CD14-positive monocyte (primary cell): ENCODE data around the gene MYRFL. TPM values are rescaled to one million over a fixed set of nuclear protein-coding genes. Genes with fewer than 3 reads are reported as not detected.

Experiments
- DNase-seq, 3 donors: peaks; one replicate each; pipeline ENCODE4 v3.0.0-alpha.2; 2011 to 2022
- H2AFZ ChIP-seq: 2 replicates; pipeline ENCODE4 v1.6.0; 2012; ENCODE audit warnings: mild to moderate bottlenecking, low read depth, low read length, inconsistent platforms; ENCODE audit not compliant: insufficient read depth, poor library complexity, severe bottlenecking
- H3K27ac ChIP-seq, 2 donors: 1 replicate in 1 of 2; 2 replicates in 1 of 2; pipeline ENCODE4 v1.5.1; 2012 to 2013; ENCODE audit warnings: low read length in 2 of 2, control low read depth in 1 of 2, inconsistent platforms in 1 of 2, low read depth in 1 of 2, mild to moderate bottlenecking in 1 of 2
- H3K27me3 ChIP-seq, 2 donors: one replicate each; pipeline versions ENCODE4 v1.6.0 to v1.6.1; 2011 to 2013; ENCODE audit warnings: low read length in 2 of 2; ENCODE audit not compliant: control insufficient read depth in 2 of 2, insufficient read depth in 2 of 2
- H3K36me3 ChIP-seq, 2 donors: replicated peaks in 1 of 2; 1 replicate in 1 of 2; 2 replicates in 1 of 2; pipeline versions ENCODE4 v1.5.1 to v1.6.1; 2012 to 2013; ENCODE audit warnings: low read length in 2 of 2, control low read depth in 1 of 2, inconsistent platforms in 1 of 2, mild to moderate bottlenecking in 1 of 2; ENCODE audit not compliant: insufficient read depth in 2 of 2, control insufficient read depth in 1 of 2
- H3K4me1 ChIP-seq, 2 donors: 1 replicate in 1 of 2; 2 replicates in 1 of 2; pipeline versions ENCODE4 v1.5.1 to v1.6.1; 2012 to 2013; ENCODE audit warnings: low read length in 2 of 2, control low read depth in 1 of 2, inconsistent platforms in 1 of 2, mild to moderate bottlenecking in 1 of 2, moderate library complexity in 1 of 2; ENCODE audit not compliant: insufficient read depth in 2 of 2, control insufficient read depth in 1 of 2
- H3K4me2 ChIP-seq: replicated peaks from 2 replicates; pipeline ENCODE3; 2012; ENCODE audit warnings: low read length, moderate library complexity, mild to moderate bottlenecking; ENCODE audit not compliant: poor library complexity, severe bottlenecking; ENCODE audit errors: extremely low read depth
- H3K4me3 ChIP-seq, 3 experiments: fragments of 200-600 bp in 1 of 3; sonication (generic) in 1 of 3; replicated peaks in 1 of 3; 1 replicate in 2 of 3; 2 replicates in 1 of 3; pipeline ENCODE4 v1.5.1; 2011 to 2013; ENCODE audit warnings: low read length in 3 of 3, mild to moderate bottlenecking in 3 of 3, control low read depth in 2 of 3, low read depth in 2 of 3, inconsistent platforms in 1 of 3, moderate library complexity in 1 of 3
- H3K79me2 ChIP-seq: 2 replicates; pipeline ENCODE4 v1.6.0; 2012; ENCODE audit warnings: mild to moderate bottlenecking, control low read depth, inconsistent platforms, low read length, moderate library complexity; ENCODE audit not compliant: insufficient read depth
- H3K9ac ChIP-seq: 2 replicates; pipeline ENCODE4 v1.6.0; 2017; ENCODE audit warnings: low read length, mild to moderate bottlenecking; ENCODE audit not compliant: insufficient read depth, poor library complexity, severe bottlenecking
- H3K9me3 ChIP-seq, 2 donors: replicated peaks in 1 of 2; 1 replicate in 1 of 2; 2 replicates in 1 of 2; pipeline versions ENCODE4 v1.5.1 to v1.6.1; 2012 to 2013; ENCODE audit warnings: low read length in 2 of 2, control low read depth in 1 of 2; ENCODE audit not compliant: control insufficient read depth in 1 of 2, insufficient read depth in 1 of 2
- H4K20me1 ChIP-seq: 2 replicates; pipeline ENCODE4 v1.6.0; 2012; ENCODE audit warnings: mild to moderate bottlenecking, low read length, control low read depth, moderate library complexity; ENCODE audit not compliant: insufficient read depth
- H3K27ac Mint-ChIP-seq, 7 donors: one replicate each; pipeline ENCODE4 v1.8.0; 2020; ENCODE audit warnings: mild to moderate bottlenecking in 7 of 7, mixed read lengths in 7 of 7, moderate library complexity in 6 of 7, inconsistent platforms in 2 of 7
- H3K27me3 Mint-ChIP-seq, 3 donors: one replicate each; pipeline ENCODE4 v1.8.0; 2021 to 2022; ENCODE audit warnings: low read depth in 3 of 3, mild to moderate bottlenecking in 3 of 3, mixed read lengths in 3 of 3, moderate library complexity in 3 of 3, inconsistent platforms in 1 of 3
- H3K36me3 Mint-ChIP-seq, 2 donors: one replicate each; pipeline ENCODE4 v1.8.0; 2020; ENCODE audit warnings: mixed read lengths in 2 of 2, inconsistent platforms in 1 of 2, mild to moderate bottlenecking in 1 of 2
- H3K4me1 Mint-ChIP-seq: one replicate; pipeline ENCODE4 v1.8.0; 2020; ENCODE audit warnings: mild to moderate bottlenecking, mixed read lengths
- H3K4me3 Mint-ChIP-seq, 2 donors: one replicate each; pipeline ENCODE4 v1.8.0; 2020; ENCODE audit warnings: mild to moderate bottlenecking in 2 of 2, mixed read lengths in 2 of 2, moderate library complexity in 1 of 2
- H3K9me3 Mint-ChIP-seq, 7 donors: one replicate each; pipeline ENCODE4 v1.8.0; 2020 to 2022; ENCODE audit warnings: mixed read lengths in 7 of 7, mild to moderate bottlenecking in 6 of 7, moderate library complexity in 6 of 7, inconsistent platforms in 2 of 7
- CTCF ChIP-seq: fragments of 200-600 bp; IDR thresholded peaks from one replicate; pipeline ENCODE4 v1.8.0; 2022; ENCODE audit warnings: antibody characterized with exemption, mild to moderate bottlenecking
- WGBS: methylation state at CpG from one replicate; pipeline ENCODE4 v1.1.5; 2013; ENCODE audit warnings: missing lambda C conversion rate; ENCODE audit not compliant: insufficient coverage; 5-methylcytosine and 5-hydroxymethylcytosine counted together
- intact Hi-C, 2 donors: fragments of 100-400 bp; cut with micrococcal nuclease; formaldehyde crosslinking; loops; one replicate each; pipeline versions ENCODE4 v1.15.0 to v1.15.1; 2023
- polyA plus RNA-seq, 3 donors: library from polyadenylated mRNA; depleted of rRNA in 1 of 3; unstranded in 2 of 3; stranded (reverse) in 1 of 3; fragments of 300-500 nt in 2 of 3; fragments of >200 nt in 1 of 3; fragmentation: Illumina TruSeq in 2 of 3; gene quantifications; 1 replicate in 2 of 3; 2 replicates in 1 of 3; pipeline ENCODE4 v1.2.3, GENCODE V29; 2012 to 2021

The MYRFL gene
- polyA plus RNA-seq, 3 donors: not detected

GRCh38 chr12:70007687-70008086 lies 182.7 kb downstream of the MYRFL start:
- no peak overlapping the region for H3K4me2 ChIP-seq

More at GRCh38 chr12:70007687-70008086, 182.7 kb downstream of the MYRFL start:
- no peak overlapping the region for H2AFZ ChIP-seq
- peaks cover 18 to 35% (median 23%) of the 10 kb centered on the region in 7 donors for H3K9me3 Mint-ChIP-seq
- no peaks in the 10 kb centered on the region for H3K27me3 ChIP-seq
- intact Hi-C loops: no loop called here
- no peaks in the 10 kb centered on the region for H3K36me3 ChIP-seq
- WGBS: 100% methylated on average over 1 of the region's 2 CpGs
- no peak for TF ChIP-seq CTCF
- peaks cover 6 to 35% of the 10 kb centered on the region in 2 donors for H3K9me3 ChIP-seq
- H3K4me1 ChIP-seq: no peaks in the 10 kb centered on the region
- H3K27ac ChIP-seq: no peak overlapping the region
- H3K9ac ChIP-seq: no peak overlapping the region
- no peak overlapping the region for H3K4me3 ChIP-seq
- H3K27me3 Mint-ChIP-seq: no peaks in the 10 kb centered on the region
- DNase-seq: no peak
- no peak overlapping the region for H3K4me3 Mint-ChIP-seq
- H3K4me1 Mint-ChIP-seq: no peaks in the 10 kb centered on the region
- no peaks in the 10 kb centered on the region for H3K79me2 ChIP-seq
- no peaks in the 10 kb centered on the region for H3K36me3 Mint-ChIP-seq
- H3K27ac Mint-ChIP-seq: no peak overlapping the region
- H4K20me1 ChIP-seq: no peaks in the 10 kb centered on the region

Other genes with a start within 250 kb of the MYRFL start
- gene CCT2, start 239.8 kb upstream of the MYRFL start, polyA plus RNA-seq: 10 to 100 TPM; 39.8 to 87.4 (median 63.3) TPM
- gene LRRC10, start 214.3 kb upstream of the MYRFL start, polyA plus RNA-seq: not detected
- gene BEST3, start 125.9 kb upstream of the MYRFL start, polyA plus RNA-seq: not detected
- gene RAB3IP, start 86.4 kb upstream of the MYRFL start, polyA plus RNA-seq: 10 to 100 TPM in 1 of 3 donors, 1 to 10 TPM in 2; 8.2 to 14.8 (median 9.4) TPM